Stomach (tissue), 4 donors: Measurements from ENCODE around the gene GJB4.

Experiments
- CTCF ChIP-seq, 7 experiments: fragments of 450-650 bp in 4 of 7; fragments of 200-600 bp in 3 of 7; sonication (generic) in 3 of 7; IDR thresholded peaks; one replicate each; pipeline ENCODE4 v1.5.1; 2016 to 2019; ENCODE audit warnings: antibody characterized with exemption in 7 of 7, control low read depth in 2 of 7, mild to moderate bottlenecking in 1 of 7
- EP300 ChIP-seq: sonication (generic); formaldehyde crosslinking; IDR thresholded peaks from one replicate; pipeline ENCODE4 v1.6.1; 2017; ENCODE audit warnings: antibody characterized with exemption
- POLR2A ChIP-seq, 4 donors: fragments of 450-650 bp; IDR thresholded peaks; one replicate each; pipeline ENCODE4 v1.6.1; 2016; ENCODE audit warnings: antibody characterized with exemption in 4 of 4, control low read depth in 2 of 4, mild to moderate bottlenecking in 1 of 4, moderate library complexity in 1 of 4
- POLR2AphosphoS5 ChIP-seq, 3 donors: sonication (generic); formaldehyde crosslinking; IDR thresholded peaks; one replicate each; pipeline ENCODE4 v1.6.1; 2016; ENCODE audit warnings: antibody characterized with exemption in 3 of 3

DNA sequence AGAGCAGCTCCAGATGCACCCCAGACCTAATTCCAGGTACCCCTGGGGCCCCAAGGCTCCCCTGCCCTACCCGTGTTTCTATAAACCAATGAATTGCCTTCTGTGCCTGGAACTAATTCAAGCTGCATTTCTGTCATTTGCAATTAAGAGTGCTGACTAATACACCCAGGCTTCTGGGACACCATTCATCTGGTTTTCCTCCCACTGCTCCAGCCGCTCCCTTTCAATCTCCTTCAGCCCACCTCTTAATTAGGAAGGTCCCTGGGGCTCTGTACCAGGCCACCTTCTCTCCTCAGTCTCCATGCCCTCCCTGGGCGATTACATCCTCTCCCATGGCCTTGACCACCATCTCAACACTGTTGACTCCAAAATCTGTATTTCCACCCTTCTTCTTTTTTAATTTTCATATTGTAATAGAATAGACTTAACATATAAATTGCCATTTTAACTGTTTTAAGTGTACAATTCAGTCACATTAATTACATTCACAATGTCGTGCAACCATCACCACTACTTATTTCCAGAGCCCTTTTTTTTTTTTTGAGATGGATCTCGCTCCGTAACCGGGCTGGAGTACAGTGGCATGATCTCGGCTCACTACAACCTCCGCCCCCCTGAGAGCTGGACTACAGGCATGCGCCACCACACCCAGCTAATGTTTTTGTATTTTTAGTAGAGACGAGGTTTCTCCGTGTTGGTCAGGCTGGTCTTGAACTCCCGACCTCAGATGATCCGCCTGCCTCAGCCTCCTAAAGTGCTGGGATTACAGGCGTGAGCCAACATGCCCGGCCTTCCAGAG is 12.2 kb downstream of the GJB4 start:
- TF ChIP-seq POLR2A (IDR thresholded peaks at IDR 0.05): no peak
- no peak for TF ChIP-seq CTCF (IDR thresholded peaks at IDR 0.05)
- no peak for TF ChIP-seq EP300
- no peak for TF ChIP-seq POLR2AphosphoS5 (IDR thresholded peaks at IDR 0.05)
